HG03103 (cell line): ENCODE data around the gene SLC22A23.

Experiments
- ATAC-seq: cut with Tn5 transposase; IDR thresholded peaks from one replicate; pipeline ENCODE4 v1.9.1; 2021; ENCODE audit warnings: low read depth; ENCODE audit not compliant: unreplicated experiment

SLC22A23 gene

DNA sequence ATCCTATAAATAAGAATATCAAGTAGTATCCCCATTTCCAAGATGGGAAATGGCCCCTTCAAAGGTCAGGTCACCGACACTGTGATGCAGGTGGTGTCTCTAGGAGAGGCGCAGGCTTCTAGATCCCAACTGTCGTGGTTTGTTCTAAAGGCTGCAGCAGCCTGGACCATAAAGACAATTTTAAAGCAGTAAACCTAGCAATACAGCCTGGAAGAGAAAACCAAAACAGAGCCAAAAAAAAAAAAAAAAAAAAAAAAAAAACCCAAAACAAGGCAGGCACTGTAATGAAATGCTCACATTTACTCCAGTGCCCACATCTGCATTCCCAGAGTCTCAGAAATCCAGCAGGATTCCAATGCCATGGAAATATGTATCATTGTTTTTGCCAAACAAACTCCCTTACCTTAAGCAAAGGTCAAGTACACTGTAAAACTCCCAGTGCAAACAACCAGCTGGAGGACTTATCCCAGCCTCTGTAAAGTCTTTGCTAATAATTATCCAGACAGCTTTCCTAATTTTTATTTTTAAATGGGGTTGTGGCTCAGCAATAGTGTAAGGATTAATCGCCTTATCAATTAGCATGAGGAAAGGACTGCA is 99.9 kb downstream of the SLC22A23 start:
- ATAC-seq, result no peak

DNA sequence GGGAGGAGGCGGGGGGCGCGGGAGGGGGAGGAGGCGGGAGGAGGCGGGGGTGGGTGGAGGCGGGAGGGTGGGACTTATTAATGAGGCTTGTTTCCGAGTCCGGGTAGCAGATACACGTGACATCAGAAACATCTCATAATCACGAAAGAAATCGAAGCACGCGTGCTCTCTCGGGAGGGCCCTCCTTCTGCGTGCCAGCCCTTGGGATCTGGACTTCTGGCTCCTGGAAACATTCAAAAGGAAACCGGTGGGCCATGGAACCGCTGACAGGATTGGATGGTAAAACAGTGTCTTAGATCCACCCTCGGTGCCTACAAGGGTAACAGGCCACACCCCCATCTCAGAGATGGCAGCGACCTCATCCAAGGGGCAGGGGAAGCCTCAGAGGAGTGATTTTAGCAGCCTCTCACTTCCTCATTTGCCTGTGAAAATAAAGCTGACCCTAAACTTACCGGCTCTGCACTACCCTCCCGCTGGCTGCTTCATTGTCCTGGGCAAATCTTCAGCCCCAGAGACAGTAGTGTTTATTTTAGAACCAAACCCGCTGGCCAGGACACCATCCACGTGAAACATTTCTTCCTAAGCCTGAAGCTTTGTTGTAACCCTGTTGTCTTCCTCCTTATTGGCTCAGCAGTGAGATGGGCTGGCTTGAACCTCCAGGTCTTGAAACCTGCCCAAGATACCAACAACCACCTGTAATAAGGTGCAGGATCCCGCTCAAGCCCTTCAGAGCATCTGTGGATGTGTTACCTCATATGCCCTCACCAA is 100.6 kb downstream of the SLC22A23 start:
- ATAC-seq, result peak; percentile 88

GRCh38 chr6:3355358-3356055 is 101.3 kb downstream of the SLC22A23 start:
- ATAC-seq, result no peak

DNA sequence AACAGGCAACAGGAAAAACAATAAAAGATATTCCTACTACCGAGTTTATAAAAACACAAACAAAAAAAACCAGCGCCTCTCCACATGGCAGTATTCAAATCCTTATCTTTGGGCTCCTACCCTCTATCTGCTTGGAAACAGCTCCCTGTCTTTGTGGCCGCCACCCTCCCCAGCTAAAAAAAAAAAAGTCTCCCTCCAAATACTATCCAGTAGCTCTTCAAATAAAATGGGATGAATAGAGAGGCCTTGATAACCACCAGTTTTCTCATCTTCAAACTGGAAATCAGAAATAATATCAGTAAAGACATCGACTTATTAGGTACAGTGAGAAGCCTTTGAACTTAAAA is 101.9 kb downstream of the SLC22A23 start:
- ATAC-seq, result no peak

GRCh38 chr6:3353939-3354338 is 102.9 kb downstream of the SLC22A23 start:
- ATAC-seq, result no peak

- ATAC-seq, result no peak
Observed at GRCh38 chr6:3353213-3353903, 103.5 kb downstream of the SLC22A23 start.

- no peak for ATAC-seq
Observed at GRCh38 chr6:3352678-3353077, 104.2 kb downstream of the SLC22A23 start.

GRCh38 chr6:3351829-3352524 is 104.9 kb downstream of the SLC22A23 start:
- no peak for ATAC-seq

DNA sequence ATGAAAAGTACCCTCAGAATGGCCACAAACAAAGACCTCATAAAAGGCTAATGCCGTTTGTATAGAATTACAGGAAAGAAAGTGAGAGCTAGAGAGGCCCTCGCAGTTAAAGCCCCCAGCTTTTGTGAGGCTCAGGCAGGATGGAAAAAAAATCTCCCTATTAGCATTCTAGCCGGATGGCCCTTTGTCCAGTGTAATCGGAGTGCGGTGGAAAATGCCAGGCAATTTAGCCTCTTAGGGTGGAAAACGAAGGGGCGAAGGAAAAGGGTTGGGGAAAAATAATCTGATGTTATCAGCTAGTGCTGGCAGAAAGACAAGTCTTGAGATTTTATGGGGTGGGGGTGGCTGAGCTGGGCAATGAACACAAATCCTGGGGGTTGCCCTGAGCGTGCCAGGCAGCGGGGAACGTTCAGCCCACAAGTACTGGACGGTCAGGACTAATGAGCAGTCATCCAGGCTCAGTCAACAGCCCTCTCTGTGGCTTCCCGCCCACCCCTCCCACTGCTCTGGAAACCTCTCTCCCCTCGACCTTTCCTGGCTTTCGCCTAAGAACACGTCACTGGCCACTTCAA is 105.7 kb downstream of the SLC22A23 start:
- no peak for ATAC-seq

GRCh38 chr6:3350252-3350796 is 106.5 kb downstream of the SLC22A23 start:
- no peak for ATAC-seq

- no peak for ATAC-seq
Observed at GRCh38 chr6:3349388-3350251, 107.2 kb downstream of the SLC22A23 start.

DNA sequence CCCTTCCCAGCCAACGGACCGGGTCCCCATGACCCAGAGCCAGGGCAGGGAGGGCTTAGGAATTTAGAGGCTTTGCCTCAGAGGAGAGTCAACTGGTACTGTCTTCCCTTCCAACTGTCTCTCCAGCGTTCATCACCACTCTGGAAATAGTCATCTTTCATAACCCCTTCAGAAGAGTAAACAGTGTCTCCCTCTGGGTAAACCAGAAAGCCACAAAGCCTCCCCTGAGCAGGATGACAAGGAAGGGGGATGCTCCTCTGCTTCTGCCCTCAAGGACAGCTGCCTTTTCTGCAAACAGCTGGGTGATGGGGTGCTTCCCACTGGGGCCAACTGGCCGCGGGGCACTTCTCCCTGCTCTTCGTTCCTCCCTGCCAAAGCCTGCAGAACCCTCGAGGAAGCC is 108.0 kb downstream of the SLC22A23 start:
- ATAC-seq, result no peak

DNA sequence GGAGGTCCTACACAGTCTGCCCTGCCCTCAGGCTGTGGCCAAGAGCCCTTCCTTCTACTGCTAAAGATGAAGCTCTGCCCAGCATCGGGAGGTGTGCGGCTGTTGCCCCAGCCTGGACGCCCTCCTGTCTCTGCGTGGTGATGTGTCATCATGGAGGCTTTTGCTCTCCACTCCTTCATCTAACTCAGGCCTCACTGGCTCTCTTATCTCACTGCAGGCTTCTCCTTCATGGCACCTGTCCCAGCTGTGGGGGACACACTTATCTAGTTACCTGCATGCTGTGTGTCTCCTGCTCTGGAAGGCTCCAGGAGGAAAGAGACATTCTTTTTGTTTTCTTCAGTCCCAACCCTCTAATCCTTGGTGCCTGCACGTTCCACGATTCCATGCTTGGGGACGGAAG is 109.0 kb downstream of the SLC22A23 start:
- ATAC-seq, result no peak

GRCh38 chr6:3347247-3347646 is 109.6 kb downstream of the SLC22A23 start:
- ATAC-seq, result no peak

- ATAC-seq, result no peak
Observed at GRCh38 chr6:3346476-3346875, 110.4 kb downstream of the SLC22A23 start.

DNA sequence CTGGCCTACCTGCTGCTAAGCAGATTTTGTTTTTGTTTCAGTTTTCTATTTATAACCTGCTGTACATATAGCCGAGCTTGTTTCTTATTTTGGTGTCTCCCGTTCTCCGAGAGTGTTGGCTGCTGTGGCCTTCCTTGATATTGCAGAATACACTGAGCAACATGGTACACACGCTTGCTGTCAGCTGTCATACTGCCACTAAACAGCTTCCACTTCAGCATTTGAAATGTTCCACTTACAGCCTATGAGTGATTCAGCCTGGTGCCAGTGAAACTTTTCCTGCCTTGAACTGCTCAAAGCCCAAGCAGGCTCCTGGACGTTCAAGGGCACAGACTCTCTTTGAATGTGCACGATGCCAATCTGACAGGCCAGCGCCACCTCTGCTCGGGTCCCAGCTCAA is 111.0 kb downstream of the SLC22A23 start:
- no peak for ATAC-seq

DNA sequence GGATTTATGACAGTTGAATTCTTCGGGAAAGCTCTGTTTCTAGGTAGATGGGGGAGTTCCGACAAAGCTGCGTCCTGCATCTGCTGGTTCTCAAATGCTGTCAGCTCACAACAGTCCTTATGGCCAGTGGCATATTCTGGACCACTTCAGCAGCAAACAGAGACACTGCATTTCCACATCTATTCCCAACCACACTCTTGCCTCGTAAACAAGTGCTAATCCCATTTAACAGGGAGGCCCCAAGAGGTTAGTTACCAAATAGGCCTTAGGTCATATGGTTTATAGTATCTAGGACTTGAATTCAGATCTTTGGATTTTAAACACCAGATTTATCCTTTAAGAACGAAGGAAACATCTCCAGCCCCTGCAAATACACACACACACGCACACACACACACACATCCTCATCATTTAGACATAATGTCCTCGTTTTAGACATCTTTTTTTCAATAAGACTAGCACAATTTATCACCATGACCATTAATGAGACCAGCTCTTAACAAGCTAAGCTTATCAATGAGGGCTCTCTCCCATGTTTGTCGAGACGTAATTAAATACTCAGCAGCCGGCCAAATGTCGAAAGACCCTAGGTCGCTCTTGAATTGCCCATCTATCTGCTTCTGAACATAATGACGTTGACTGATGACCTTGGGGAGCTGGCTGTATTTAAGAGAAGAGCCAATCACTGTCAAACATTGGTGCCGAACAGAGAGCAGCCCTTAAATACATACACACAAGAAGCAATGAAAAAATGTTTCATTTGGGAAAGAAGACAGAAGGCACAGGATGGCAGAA is 113.6 kb downstream of the SLC22A23 start:
- no peak for ATAC-seq

- ATAC-seq, result no peak
Observed at GRCh38 chr6:3341467-3341866, 115.4 kb downstream of the SLC22A23 start.
